ENCODE results near the gene FHOD3. TPM values are rescaled to one million over a fixed set of nuclear protein-coding genes. Genes with fewer than 3 reads are reported as not detected.

The FHOD3 gene
- total RNA-seq, 2 experiments from 2014 or later = not detected

DNA sequence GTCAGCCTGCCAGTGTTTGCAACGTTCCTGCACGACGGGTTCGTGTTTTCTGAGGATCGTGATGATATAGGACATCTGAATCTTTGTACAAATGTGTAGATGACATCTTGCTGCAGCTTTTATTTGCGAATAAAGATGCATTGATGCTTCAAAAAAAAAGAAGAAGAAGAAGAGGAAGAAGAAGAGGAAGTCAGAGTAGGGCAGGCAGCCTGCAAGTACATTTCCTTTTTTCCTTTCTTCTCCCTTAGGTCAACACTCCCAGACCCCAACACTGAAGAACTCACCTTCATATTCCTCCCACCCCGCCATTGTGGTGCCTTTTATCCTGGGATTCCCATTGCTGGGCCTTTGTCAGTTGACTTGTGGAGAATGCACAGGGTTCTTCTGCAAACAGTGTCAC lies 91.5 kb downstream of the FHOD3 start:
- H3K27ac Mint-ChIP-seq = no peak overlapping the region
- peaks cover 10% of the 10 kb centered on the region for H3K27me3 Mint-ChIP-seq
- no peaks in the 10 kb centered on the region for H3K4me1 Mint-ChIP-seq
- H3K9me3 Mint-ChIP-seq = no peaks in the 10 kb centered on the region
- H3K36me3 Mint-ChIP-seq = no peaks in the 10 kb centered on the region
- no peak for DNase-seq
- H3K4me3 Mint-ChIP-seq = no peak overlapping the region

DNA sequence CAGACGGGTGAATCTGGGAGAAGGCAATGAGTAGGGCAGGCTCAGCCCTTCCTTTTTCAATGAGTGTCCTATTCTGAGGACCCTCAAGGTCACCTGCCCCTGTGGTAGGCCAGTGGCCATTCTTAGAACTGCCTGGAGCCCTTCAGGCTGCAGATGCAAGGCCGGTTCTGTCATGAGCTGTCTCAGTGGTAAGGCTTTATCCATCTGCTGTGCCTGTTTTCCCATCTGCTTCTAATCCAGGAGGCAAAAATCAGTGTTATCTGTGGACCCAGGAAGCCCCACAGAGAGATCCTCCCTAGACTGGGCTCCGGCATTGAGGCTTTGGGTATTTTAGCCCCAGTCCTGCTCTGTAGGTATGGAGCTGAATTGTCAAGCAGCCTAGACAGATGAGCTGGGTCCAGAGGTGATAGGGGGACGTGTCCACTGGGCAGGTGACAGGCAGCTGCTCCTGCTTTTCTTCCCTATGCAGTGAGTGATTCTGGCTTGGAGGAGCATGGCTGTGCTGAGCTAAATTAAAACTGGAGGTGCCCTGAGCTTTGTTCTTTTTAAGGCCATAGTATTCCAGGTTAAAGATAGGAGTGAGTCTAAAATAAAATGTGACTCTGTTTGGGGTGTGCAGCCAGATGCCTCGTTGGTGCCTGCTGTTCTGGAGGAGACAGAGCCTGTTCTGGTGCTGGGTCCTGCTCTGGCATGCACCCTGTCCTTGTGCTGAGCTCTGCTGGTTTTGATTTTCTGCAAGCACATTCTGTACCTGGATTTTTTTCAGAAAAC lies 92.5 kb downstream of the FHOD3 start:
- Mint-ChIP-seq H3K4me1 (no peaks in the 10 kb centered on the region), H3K27ac (no peak overlapping the region), H3K36me3 (no peaks in the 10 kb centered on the region), H3K9me3 (no peaks in the 10 kb centered on the region), H3K4me3 (no peak overlapping the region), H3K27me3 (peaks cover 10% of the 10 kb centered on the region)
- no peak for DNase-seq

DNA sequence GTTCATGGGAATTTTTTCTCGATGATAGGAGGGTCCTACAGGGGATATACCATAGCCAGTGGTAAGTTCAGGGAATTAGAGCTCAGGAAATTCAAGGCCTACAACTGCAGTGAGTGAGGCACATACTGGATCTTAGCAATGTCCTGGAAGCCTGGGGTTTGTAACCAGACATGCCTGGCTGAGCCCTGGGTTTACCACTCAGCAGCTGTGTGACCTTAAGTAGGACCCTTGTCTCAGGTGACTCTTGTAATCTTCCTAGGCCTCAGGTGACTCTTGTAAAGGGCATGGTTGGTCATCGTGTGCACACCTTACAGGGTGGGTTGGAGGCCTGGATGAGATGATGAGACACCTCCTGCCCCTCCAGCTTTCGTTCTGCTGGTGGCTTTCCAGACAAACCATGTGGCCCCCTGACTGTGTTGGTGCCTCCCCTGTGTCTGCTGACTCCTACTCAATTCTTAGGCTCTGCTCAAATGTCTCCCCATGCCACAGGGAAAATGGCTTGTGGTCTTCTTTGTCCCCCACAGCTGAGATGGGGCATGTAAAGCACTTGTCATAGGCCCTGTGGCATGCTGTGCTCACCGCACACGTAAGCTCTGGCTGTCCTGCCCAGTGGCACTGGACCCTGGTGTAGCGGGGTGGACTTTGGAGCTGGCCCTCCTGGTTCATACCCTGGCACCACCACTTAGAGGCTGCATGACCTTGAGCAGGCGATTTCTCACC lies 94.1 kb downstream of the FHOD3 start:
- Mint-ChIP-seq H3K4me3 (no peak overlapping the region), H3K36me3 (no peaks in the 10 kb centered on the region), H3K27me3 (peaks cover 10% of the 10 kb centered on the region), H3K27ac (no peak overlapping the region), H3K4me1 (no peaks in the 10 kb centered on the region), H3K9me3 (peaks cover 3% of the 10 kb centered on the region)
- no peak for DNase-seq

GRCh38 chr18:36392164-36392978 lies 94.9 kb downstream of the FHOD3 start:
- Mint-ChIP-seq H3K36me3 (no peaks in the 10 kb centered on the region), H3K27ac (no peak overlapping the region), H3K27me3 (peaks cover 10% of the 10 kb centered on the region), H3K4me3 (no peak overlapping the region), H3K4me1 (no peaks in the 10 kb centered on the region), H3K9me3 (peaks cover 9% of the 10 kb centered on the region)
- no peak for DNase-seq

DNA sequence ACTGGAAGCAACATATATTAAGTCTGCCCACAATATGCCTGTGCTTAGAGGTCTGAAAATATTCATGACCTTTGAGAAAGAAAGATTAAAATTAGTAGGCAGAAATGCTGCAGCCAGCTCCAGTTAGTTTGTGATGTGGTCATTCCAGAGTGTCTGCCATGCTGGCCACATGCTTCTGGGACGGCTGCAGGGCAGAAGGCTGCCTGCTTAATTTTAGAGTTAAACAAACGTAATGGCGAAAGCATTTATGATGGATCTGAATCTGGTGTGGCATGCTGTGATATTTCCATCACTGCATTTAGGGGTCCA lies 95.4 kb downstream of the FHOD3 start:
- H3K36me3 Mint-ChIP-seq = no peaks in the 10 kb centered on the region
- no peak overlapping the region for H3K4me3 Mint-ChIP-seq
- H3K4me1 Mint-ChIP-seq = no peaks in the 10 kb centered on the region
- H3K9me3 Mint-ChIP-seq = peaks cover 9% of the 10 kb centered on the region
- H3K27me3 Mint-ChIP-seq = peaks cover 10% of the 10 kb centered on the region
- DNase-seq = no peak
- H3K27ac Mint-ChIP-seq = no peak overlapping the region

DNA sequence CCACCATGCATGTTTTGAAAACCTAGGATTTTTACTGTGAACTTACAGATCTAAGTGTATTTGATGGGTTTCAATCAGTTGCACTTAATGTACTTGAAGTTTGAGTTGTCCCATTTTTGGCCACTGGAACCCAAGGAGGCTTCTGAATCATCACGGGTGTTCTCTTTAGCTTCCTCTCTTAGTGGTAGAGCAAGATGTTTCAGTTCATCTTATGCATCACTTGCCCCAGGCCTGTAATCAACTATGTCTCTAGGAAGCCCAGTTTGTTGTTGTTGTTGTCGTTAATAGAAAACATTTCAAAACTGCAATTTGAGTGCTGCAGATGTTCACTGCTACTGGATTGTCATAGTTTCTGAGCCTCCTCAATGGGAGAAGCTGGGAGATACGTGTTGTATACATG lies 97.0 kb downstream of the FHOD3 start:
- H3K36me3 Mint-ChIP-seq = no peaks in the 10 kb centered on the region
- no peak overlapping the region for H3K4me3 Mint-ChIP-seq
- H3K27me3 Mint-ChIP-seq = peaks cover 18% of the 10 kb centered on the region
- H3K4me1 Mint-ChIP-seq = no peaks in the 10 kb centered on the region
- peaks cover 9% of the 10 kb centered on the region for H3K9me3 Mint-ChIP-seq
- H3K27ac Mint-ChIP-seq = no peak overlapping the region
- no peak for DNase-seq

DNA sequence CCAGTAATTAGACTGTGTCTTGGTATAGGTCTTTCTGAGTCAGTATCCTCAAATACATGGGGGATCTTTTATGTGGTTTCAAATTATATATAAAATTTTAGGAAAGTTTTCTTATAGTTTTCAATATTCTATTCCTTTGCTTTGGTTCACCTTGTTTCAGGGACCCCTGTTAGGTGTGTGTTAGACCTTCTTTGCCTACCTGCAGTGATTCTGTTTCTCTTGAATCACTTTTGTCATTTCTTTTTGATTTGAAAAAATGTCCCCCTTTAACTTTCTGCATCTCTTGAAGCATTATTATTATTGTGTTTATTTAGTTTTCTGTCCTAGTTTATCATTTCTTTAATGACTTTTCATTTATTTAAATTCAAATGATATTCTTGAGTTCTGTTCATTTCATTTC lies 98.7 kb downstream of the FHOD3 start:
- Mint-ChIP-seq H3K36me3 (no peaks in the 10 kb centered on the region), H3K4me1 (no peaks in the 10 kb centered on the region), H3K4me3 (no peak overlapping the region), H3K27me3 (peaks cover 16% of the 10 kb centered on the region), H3K9me3 (peaks cover 9% of the 10 kb centered on the region), H3K27ac (no peak overlapping the region)
- no peak for DNase-seq

GRCh38 chr18:36397033-36397432 lies 99.5 kb downstream of the FHOD3 start:
- no peaks in the 10 kb centered on the region for H3K36me3 Mint-ChIP-seq
- DNase-seq = no peak
- no peak overlapping the region for H3K27ac Mint-ChIP-seq
- H3K27me3 Mint-ChIP-seq = peaks cover 19% of the 10 kb centered on the region
- no peak overlapping the region for H3K4me3 Mint-ChIP-seq
- peaks cover 9% of the 10 kb centered on the region for H3K9me3 Mint-ChIP-seq
- no peaks in the 10 kb centered on the region for H3K4me1 Mint-ChIP-seq

GRCh38 chr18:36398419-36398818 lies 100.9 kb downstream of the FHOD3 start:
- Mint-ChIP-seq H3K36me3 (no peaks in the 10 kb centered on the region), H3K9me3 (peaks cover 9% of the 10 kb centered on the region), H3K4me1 (no peaks in the 10 kb centered on the region), H3K27me3 (peaks cover 19% of the 10 kb centered on the region), H3K4me3 (no peak overlapping the region), H3K27ac (no peak overlapping the region)
- no peak for DNase-seq

- Mint-ChIP-seq H3K27ac (no peak overlapping the region), H3K4me1 (no peaks in the 10 kb centered on the region), H3K4me3 (no peak overlapping the region), H3K9me3 (peaks cover 9% of the 10 kb centered on the region), H3K27me3 (peaks cover 14% of the 10 kb centered on the region), H3K36me3 (no peaks in the 10 kb centered on the region)
- DNase-seq = no peak
These were observed 101.5 kb downstream of the FHOD3 start for GRCh38 chr18:36399055-36399454.

- no peaks in the 10 kb centered on the region for H3K36me3 Mint-ChIP-seq
- no peak overlapping the region for H3K4me3 Mint-ChIP-seq
These were observed 103.9 kb downstream of the FHOD3 start for GRCh38 chr18:36401462-36401861.

DNA sequence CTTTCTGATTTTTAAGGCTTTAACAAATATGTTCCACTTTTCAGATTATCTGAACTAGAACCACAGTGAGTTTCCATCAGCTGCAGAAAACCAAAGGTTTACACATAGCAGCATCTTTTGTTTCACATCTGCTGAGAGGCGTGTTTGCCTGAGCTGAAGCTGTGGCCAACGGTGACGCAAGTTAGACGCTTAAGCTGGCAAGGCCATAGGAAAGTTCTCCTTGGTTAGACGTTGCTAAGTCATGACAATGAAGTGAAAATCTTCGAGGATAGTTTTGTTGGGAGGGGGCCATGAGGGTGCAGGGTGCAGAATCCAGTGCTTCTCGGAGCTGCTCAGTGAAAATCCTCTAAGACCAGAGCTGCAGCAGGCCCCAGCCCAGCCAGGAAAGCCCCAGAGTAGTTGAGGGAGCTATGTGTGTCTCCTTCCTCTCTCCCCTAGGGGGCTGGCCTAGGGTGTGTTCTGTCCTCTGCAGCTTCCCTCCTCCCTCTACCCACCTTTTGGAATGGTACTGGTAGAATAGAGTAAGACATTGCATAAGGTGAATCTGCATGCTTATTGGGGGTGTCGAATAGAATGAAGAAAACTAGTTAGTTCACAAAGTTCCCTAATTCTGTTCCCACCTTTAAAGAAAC lies 105.4 kb downstream of the FHOD3 start:
- H3K27ac Mint-ChIP-seq = no peak overlapping the region
- H3K27me3 Mint-ChIP-seq = peaks cover 14% of the 10 kb centered on the region
- H3K9me3 Mint-ChIP-seq = no peaks in the 10 kb centered on the region
- no peaks in the 10 kb centered on the region for H3K36me3 Mint-ChIP-seq
- no peak overlapping the region for H3K4me3 Mint-ChIP-seq
- no peaks in the 10 kb centered on the region for H3K4me1 Mint-ChIP-seq
- DNase-seq = no peak

More at GRCh38 chr18:36401462-36401861, 103.9 kb downstream of the FHOD3 start:
- no peak for DNase-seq
- Mint-ChIP-seq H3K27me3 (peaks cover 14% of the 10 kb centered on the region), H3K4me1 (no peaks in the 10 kb centered on the region), H3K9me3 (peaks cover 6% of the 10 kb centered on the region), H3K27ac (no peak overlapping the region)

GRCh38 chr18:36403896-36404820 lies 106.6 kb downstream of the FHOD3 start:
- Mint-ChIP-seq H3K4me3 (no peak overlapping the region), H3K27me3 (peaks cover 8% of the 10 kb centered on the region), H3K27ac (no peak overlapping the region)

GRCh38 chr18:36405611-36406010 lies 108.1 kb downstream of the FHOD3 start:
- no peaks in the 10 kb centered on the region for H3K36me3 Mint-ChIP-seq
- peaks cover 3% of the 10 kb centered on the region for H3K27me3 Mint-ChIP-seq
- H3K27ac Mint-ChIP-seq = no peak overlapping the region
- no peaks in the 10 kb centered on the region for H3K9me3 Mint-ChIP-seq
- no peak overlapping the region for H3K4me3 Mint-ChIP-seq
- no peaks in the 10 kb centered on the region for H3K4me1 Mint-ChIP-seq
- DNase-seq = no peak

More at GRCh38 chr18:36403896-36404820, 106.6 kb downstream of the FHOD3 start:
- Mint-ChIP-seq H3K36me3 (no peaks in the 10 kb centered on the region), H3K9me3 (no peaks in the 10 kb centered on the region), H3K4me1 (no peaks in the 10 kb centered on the region)
- DNase-seq = no peak
